D341Med (cell line): ENCODE measurements around the gene KCTD6.

ENCODE experiments used
- DNase-seq: peaks from one replicate; pipeline ENCODE4 v3.0.0; 2012; ENCODE audit warnings: low spot score

Gene KCTD6

GRCh38 chr3:58485801-58486435, 6.0 kb upstream of the KCTD6 start:
- no peak for DNase-seq

- no peak for DNase-seq
Measured at GRCh38 chr3:58487140-58487886, 4.6 kb upstream of the KCTD6 start.

- no peak for DNase-seq
Measured at GRCh38 chr3:58488967-58489366, 2.9 kb upstream of the KCTD6 start.

DNA sequence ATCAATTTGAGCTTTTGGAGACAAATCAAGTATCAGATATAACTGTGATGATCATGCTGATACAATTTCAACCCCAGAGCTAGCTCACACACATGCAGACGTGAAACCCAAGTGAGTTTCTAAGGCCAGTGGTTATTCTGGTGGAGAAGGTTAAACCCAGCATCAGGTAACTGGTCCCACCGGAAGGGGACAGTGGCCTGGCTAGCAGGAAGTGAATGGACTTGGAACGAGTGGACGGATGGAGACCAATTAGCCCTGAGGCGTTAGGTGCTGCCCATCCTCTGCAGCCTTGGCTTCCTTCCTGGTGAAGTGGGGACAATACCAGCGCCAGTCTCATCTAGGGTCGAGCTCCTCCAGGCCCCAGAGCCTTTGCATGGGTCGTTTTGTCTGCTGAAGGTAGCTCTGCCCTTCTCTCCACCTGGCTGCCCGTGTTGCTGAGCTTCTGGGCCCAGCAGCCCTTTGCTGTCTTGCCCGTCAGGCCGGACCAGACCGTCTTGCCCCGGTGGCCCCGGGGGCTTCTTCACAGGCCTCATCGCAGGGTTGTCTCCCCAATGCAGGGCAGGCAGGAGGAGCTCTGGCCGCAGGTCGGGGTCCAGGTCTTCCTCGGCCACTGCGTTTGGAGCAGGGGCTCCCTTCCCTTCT, 915 bp upstream of the KCTD6 start:
- no peak for DNase-seq

- DNase-seq, result no peak
Measured at GRCh38 chr3:58492494-58492905, 604 bp downstream of the KCTD6 start.

DNA sequence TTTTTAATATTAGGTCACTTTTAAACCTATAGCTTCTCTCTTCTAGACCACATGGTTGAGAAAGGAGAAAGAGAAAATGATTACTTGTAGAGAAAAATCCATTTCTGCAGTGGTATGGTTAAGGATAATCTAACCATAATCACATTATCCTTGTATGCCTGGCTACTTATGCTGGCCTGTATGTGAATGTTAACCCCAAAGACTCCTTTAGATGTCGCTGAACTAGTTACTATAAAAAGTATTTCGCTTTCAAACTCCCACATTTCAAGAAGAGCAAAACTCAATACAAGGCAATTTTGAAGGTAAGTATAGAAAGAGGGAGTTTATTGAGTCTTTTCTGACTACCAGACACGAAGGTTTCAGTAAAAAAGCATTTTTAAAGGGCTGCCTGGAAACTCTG, 2.2 kb downstream of the KCTD6 start:
- no peak for DNase-seq

- DNase-seq, result no peak
Measured at GRCh38 chr3:58495101-58495500, 3.2 kb downstream of the KCTD6 start.

DNA sequence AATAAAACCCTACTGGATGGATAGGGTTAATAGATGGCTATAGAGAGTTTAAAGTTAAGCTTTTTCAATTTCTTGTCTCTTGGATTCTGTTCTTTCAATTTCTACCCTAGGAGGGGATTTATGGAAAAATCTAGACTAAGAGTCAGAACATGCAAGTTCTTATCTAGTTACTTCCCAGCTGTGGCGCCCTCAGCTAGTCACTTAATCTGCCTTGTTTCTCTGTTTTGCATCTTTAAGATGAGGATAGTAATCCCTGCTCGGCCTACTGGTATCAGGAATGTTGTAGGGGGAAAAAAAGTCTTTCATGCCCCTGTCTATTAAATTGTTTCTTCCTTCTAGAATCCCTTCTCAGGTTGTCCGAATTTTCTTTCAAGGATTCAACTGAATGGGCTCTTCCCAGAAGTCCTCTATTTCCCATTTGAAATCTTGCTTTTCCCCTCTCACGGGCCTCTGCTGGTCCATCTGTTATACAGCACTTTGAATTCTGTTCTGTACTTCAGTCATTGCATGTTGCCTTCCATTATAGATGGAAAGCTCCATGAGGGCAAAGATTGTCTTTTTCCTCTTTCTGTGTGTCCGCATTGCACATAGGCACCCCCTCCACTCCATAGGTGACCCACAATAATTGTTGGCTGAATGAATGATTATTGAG, 4.4 kb downstream of the KCTD6 start:
- no peak for DNase-seq

DNA sequence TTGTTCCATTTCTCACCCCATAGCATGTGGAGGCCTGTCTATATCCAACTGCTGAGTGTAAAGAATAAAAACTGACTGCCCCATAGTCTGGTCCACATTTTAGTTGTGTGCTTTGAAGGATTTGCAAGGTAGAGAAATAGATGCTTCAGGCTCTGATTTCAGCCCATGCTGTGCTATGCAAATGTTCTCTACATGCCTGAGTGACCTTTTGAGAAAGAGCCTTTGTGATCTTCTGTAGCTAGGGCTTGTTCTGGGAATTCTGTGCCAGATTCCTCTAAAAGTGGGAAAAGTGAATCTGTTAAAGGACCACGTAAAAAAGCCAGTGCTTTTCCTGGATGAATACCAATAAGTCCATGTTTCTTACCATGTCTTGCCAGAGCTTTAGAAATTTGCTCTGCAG, 5.2 kb downstream of the KCTD6 start:
- no peak for DNase-seq

GRCh38 chr3:58502872-58503271, 11.0 kb downstream of the KCTD6 start:
- DNase-seq, result no peak

DNA sequence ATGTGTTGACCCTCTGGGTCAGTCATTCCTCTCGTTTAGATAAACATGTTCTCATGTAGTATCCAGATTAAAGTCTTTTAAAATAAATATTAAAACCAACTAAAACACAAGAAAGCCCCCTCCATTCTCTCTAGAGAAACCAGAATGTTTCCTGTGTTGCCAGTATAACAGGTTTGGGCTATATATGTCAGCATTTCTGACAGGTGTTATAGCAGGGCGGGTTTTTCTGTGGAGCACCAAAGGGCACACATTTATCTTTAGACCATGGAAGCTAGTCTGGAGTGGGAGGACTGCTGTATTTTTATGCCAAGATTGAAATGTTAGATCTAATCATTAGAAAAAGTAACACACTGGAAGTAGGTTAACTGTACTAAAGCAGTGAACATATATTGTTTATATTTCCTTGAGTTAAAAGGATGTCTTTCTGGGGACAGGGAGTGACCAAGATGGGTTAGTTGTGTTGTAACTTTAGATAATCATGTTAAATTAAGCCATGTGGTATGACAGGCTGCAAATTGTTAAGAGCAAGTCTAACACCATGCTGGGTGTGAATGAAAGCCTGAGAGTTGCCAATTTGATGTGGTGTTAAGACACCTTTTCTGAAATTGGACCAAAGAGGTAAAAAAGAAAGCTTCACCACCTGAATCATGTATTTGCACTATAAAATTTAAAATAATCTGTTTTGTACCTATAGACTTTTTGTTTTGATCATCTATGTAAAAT, 15.6 kb downstream of the KCTD6 start:
- no peak for DNase-seq

DNA sequence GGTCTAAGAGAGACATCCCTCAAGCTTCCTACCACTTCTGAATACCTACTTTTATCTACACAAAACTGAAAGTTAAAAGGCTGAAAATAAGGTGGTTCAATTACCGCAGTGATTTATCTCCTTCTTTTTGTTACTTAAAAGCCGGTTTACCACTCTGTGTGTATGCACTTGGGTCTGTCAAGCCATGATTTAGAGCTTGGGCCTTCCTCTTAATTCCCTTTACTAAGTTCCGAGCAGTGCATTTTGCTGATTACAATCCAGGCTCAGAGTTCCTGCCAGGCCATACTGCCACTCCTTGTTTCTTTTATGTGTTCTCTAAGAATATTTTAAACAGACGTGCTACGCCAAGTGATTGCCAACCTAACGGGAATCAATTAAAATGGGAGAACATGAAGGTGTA, 16.5 kb downstream of the KCTD6 start:
- no peak for DNase-seq

DNA sequence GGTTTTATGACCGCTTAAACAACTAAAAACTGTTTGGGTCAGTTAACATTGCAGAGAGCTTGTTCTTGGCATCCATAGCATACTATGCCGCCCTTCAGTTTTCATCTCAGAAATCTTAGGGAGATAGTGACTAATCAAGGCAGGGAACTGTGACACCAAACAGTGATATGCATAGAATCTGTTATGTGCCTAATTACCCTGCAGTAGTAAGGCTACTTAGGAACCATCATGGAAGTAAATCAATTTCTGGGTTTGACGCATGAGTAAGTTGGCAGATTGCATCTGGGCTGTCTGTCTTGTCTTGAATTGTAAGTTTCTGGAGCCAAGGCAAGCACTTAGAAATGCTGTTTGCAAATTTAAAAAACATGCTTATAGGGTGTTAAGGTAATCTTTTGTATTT, 22.5 kb downstream of the KCTD6 start:
- no peak for DNase-seq

DNA sequence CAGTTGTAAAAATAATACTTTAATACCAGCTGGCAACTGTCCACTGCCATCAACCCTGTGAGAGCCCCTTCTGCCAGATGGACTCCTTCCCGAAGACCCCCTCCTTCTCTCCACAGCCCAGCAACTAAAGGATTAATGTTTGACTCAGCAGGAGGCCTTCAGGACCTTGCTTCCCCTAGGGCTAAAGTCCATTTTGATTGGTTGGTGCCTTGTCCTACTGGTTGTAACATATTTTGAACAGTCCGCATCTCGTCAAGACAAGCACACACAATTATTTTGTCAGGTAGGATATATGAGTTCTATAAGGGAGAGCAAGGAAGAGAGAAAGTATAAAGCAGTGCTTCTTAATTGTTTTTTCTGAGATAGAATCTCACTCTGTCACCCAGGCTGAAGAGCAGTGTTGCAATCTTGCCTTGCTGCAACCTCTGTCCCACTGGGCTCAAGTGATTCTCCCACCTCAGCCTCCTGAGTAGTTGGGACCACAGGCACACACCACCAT, 26.4 kb downstream of the KCTD6 start:
- DNase-seq, result peak; percentile 90

DNA sequence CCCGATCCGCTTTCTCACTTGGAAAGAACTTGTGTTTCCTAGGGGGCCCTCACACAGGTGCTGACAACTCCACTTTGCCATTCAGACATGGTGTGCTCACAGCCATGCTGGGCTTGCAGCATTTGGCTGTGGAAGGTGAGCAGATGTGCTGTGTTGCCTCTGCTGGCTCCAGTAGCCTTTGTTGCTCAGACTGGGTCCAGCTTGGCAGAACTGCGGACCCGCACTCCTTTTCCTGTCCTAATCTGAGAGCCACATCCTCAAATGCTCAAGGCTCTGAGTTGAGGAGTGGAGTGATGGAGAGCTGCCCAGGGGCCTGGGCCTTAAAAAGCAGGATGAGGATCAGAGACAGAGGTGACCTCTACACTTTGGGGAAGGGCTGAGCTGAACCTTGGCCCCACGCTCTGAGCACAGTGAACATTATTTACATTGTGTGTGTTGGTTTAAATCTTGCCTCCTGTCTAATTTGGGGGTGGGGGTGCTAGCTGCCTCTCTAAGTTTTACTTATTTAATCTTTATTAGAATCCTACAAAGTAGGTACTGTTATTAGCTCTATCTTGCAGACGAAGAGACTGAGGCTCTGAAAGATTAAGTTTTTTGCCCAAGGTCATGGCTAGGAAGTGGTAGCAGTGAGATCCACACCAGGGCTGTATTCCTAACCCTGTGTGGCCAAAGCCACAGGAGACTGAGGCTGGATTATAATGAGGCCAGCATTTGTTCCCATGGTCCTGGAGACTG, 27.9 kb downstream of the KCTD6 start:
- no peak for DNase-seq

GRCh38 chr3:58520403-58521335, 28.8 kb downstream of the KCTD6 start:
- DNase-seq, result no peak

- DNase-seq, result no peak
Measured at GRCh38 chr3:58521336-58521670, 29.4 kb downstream of the KCTD6 start.

DNA sequence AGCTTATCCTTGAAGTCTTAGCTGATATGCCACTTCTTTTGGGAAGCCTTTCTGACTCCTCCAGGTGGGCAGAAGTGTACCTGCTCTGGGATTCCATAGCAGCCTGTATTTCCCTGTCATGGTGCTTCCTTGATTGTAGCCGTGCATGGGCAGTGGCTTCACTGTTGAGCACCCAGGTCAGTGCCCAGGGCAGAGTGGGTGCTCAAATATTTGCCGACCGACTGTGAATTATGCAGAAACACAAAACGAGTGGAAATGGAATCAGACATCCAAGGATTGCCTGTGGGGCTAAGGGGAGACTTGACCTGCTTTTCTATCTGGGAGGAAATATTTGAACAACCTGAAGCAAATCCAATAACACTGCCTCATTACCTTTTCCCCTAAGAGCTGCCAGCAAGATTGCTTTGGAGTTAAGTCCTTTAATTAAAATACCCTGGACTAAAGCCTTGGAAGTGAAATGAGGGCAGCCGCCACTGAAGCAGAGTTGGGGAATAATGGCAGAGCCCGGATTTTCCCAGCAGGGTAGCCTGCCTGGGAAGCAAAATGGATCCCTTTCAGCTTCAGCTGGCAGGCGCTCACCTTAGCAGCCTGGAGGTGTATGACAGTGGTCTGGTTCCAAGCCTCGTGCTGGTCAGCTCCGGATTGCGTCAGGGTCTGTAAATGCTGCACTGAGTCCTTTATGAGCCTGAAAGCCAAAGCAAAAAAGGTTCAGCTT, 30.2 kb downstream of the KCTD6 start:
- DNase-seq, result no peak

GRCh38 chr3:58522759-58523425, 31.0 kb downstream of the KCTD6 start:
- no peak for DNase-seq
